Body of pancreas (tissue), 4 donors: ENCODE results near the gene PNN. TPM values are rescaled to one million over a fixed set of nuclear protein-coding genes. Genes with fewer than 3 reads are reported as not detected.
"Not testable (repeated sequence)": the region's sequence is repeated elsewhere in the genome, so short reads cannot be mapped to it uniquely, and the experiment has no call there.

Source experiments
- ATAC-seq: fragments of 150-250 bp; one replicate; pipeline ENCODE4 v1.9.1; 2016
- DNase-seq, 4 donors: peaks; one replicate each; pipeline ENCODE4 v3.0.0-alpha.2; 2019
- H3K27ac ChIP-seq, 4 donors: fragments of 200-600 bp; sonication (generic); 1 replicate in 3 of 4; 2 replicates in 1 of 4; pipeline versions ENCODE4 v1.5.1 to v1.6.1; 2016 to 2019; ENCODE audit warnings: mild to moderate bottlenecking in 1 of 4, mixed read lengths in 1 of 4, moderate library complexity in 1 of 4
- H3K27me3 ChIP-seq, 2 donors: fragments of 200-600 bp; sonication (generic); one replicate each; pipeline ENCODE4 v1.6.0; 2016; ENCODE audit warnings: mild to moderate bottlenecking in 1 of 2
- H3K36me3 ChIP-seq, 2 donors: fragments of 200-600 bp; sonication (generic); replicated peaks in 1 of 2; 2 replicates each; pipeline ENCODE4 v1.5.1; 2016; ENCODE audit warnings: low read depth in 2 of 2; ENCODE audit not compliant: insufficient read depth in 1 of 2
- H3K4me1 ChIP-seq: fragments of 200-600 bp; sonication (generic); one replicate; pipeline ENCODE4 v1.6.0; 2016
- H3K4me3 ChIP-seq, 2 donors: fragments of 200-600 bp; sonication (generic); 1 replicate in 1 of 2; 2 replicates in 1 of 2; pipeline ENCODE4 v1.5.1; 2016 to 2019
- H3K9me3 ChIP-seq, 3 donors: fragments of 200-600 bp; sonication (generic); 1 replicate in 2 of 3; 2 replicates in 1 of 3; pipeline ENCODE4 v1.5.1; 2016
- POLR2A ChIP-seq, 3 donors: fragments of 450-650 bp; IDR thresholded peaks; one replicate each; pipeline ENCODE4 v1.6.1; 2016; ENCODE audit warnings: antibody characterized with exemption in 3 of 3, mild to moderate bottlenecking in 2 of 3
- WGBS, 2 donors: methylation state at CpG; one replicate each; pipeline ENCODE4 v1.1.5; 2017; 5-methylcytosine and 5-hydroxymethylcytosine counted together
- intact Hi-C: fragments of 100-400 bp; cut with DNase I; formaldehyde crosslinking; loops from one replicate; pipeline ENCODE4 v1.15.1; 2023
- total RNA-seq, 2 donors: library from RNA; depleted of rRNA; stranded (reverse); fragments of >200 nt; gene quantifications; one replicate each; pipeline ENCODE4 v1.1.0, GENCODE V29; 2016
- TF ChIP-seq, protein P1 (sequence below), 7 experiments: fragments of 450-650 bp in 4 of 7; fragments of 200-600 bp in 3 of 7; sonication (generic) in 3 of 7; IDR thresholded peaks; one replicate each; pipeline ENCODE4 v1.5.1; 2016 to 2019; ENCODE audit warnings: antibody characterized with exemption in 7 of 7

Gene PNN
- total RNA-seq, 2 donors from 2014 or later = 31.6 to 43.8 TPM

DNA sequence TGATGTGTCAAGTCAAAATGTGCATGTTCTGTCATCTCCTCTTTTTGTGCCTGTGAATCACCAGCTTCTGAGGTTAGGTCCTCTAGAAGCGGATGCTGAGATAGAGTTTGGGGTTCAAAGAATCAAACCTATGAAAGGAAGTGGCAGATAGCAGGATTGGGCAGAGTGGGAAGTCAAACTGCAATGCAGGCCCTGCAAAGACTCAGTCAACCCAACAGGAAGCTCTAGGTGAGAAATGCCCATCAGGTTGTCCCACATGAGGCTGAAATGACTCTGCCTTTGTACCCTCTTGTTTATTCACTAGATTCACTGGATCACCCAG is 54.1 kb downstream of the PNN start:
- TF ChIP-seq POLR2A (IDR thresholded peaks at IDR 0.05) = no peak
- TF ChIP-seq, protein P1, sequence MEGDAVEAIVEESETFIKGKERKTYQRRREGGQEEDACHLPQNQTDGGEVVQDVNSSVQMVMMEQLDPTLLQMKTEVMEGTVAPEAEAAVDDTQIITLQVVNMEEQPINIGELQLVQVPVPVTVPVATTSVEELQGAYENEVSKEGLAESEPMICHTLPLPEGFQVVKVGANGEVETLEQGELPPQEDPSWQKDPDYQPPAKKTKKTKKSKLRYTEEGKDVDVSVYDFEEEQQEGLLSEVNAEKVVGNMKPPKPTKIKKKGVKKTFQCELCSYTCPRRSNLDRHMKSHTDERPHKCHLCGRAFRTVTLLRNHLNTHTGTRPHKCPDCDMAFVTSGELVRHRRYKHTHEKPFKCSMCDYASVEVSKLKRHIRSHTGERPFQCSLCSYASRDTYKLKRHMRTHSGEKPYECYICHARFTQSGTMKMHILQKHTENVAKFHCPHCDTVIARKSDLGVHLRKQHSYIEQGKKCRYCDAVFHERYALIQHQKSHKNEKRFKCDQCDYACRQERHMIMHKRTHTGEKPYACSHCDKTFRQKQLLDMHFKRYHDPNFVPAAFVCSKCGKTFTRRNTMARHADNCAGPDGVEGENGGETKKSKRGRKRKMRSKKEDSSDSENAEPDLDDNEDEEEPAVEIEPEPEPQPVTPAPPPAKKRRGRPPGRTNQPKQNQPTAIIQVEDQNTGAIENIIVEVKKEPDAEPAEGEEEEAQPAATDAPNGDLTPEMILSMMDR (IDR thresholded peaks at IDR 0.05) = no peak
- Histone ChIP-seq H3K27me3 (no peaks in the 10 kb centered on the region), H3K27ac (no peak overlapping the region), H3K4me1 (peaks cover 10% of the 10 kb centered on the region), H3K36me3 (no peaks in the 10 kb centered on the region), H3K4me3 (no peak overlapping the region), H3K9me3 (no peaks in the 10 kb centered on the region)
- intact Hi-C loops = no loop called here
- DNase-seq (no peak), ATAC-seq (no peak)
- WGBS, 2 donors = 88 to 94% methylated on average over 1 of the region's 1 CpG

DNA sequence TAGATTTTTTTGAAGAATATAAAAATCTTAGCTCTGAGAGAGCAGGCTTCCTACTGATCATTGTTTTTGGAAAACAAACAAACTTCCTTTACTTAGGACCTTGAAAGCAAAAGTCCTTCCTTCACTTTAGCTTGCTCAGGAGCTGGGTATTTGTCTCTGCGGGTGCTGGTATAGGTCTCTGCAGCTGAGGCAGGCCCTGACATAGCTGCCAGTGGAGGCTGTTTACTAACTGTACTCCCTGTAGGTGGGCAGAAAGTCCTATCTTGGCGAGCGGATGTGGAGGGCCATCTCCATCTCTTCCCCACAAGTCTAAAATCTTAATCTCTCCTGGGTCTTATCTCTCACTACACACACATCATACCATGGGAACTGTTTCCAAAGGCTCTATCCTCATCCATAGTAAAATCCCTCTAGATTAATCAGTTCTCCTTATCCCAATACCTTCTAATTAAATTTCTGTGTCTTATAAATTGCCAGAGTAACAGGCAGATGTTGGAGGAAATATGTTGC is 54.6 kb downstream of the PNN start:
- intact Hi-C loops = no loop called here
- Histone ChIP-seq H3K4me1 (peaks cover 10% of the 10 kb centered on the region), H3K9me3 (no peaks in the 10 kb centered on the region), H3K4me3 (no peak overlapping the region), H3K27me3 (no peaks in the 10 kb centered on the region), H3K27ac (no peak overlapping the region), H3K36me3 (no peaks in the 10 kb centered on the region)
- TF ChIP-seq, protein P1 (IDR thresholded peaks at IDR 0.05) = no peak
- TF ChIP-seq POLR2A (IDR thresholded peaks at IDR 0.05) = no peak
- ATAC-seq (no peak), DNase-seq (no peak)
- WGBS, 2 donors = 68 to 71% methylated on average over 3 of the region's 3 CpGs

DNA sequence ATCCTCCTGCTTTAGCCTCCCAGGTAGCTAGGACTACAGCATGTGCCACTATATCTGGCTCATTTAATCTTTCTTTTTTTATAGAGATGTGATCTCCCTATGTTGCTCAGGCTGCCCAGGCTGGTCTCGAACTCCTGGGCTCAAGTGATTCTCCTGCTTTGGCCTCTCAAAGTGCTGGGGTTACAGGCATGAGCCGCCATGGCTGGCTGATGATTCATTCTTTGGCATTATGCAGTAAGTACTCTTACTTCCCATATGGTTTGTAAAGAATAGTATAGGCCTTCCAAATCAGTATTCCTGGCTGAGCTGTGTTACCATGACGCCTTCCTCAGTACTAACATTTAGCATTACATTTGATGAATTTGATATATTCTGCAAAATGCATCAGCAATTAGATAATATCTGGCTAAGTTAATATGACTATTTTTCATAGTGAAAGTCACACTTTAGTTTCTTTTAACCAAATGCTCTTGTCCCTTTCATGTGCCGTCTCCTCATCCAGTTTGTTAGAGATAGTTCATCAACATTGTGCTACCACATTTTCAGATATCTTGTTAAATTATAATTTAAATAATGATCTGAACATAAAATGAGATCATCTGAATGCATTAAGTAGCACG is 55.5 kb downstream of the PNN start:
- peaks cover 10% of the 10 kb centered on the region for H3K4me1 ChIP-seq
- no peaks in the 10 kb centered on the region for H3K27me3 ChIP-seq
- DNase-seq = no peak
- no peak overlapping the region for H3K4me3 ChIP-seq
- no peaks in the 10 kb centered on the region for H3K9me3 ChIP-seq
- no peak overlapping the region for H3K27ac ChIP-seq
- TF ChIP-seq, protein P1 (IDR thresholded peaks at IDR 0.05) = no peak
- no peak for TF ChIP-seq POLR2A (IDR thresholded peaks at IDR 0.05)
- 73 to 75% methylated on average over 5 of the region's 5 CpGs for WGBS, 2 donors
- H3K36me3 ChIP-seq = no peaks in the 10 kb centered on the region
- intact Hi-C loops = no loop called here
- no peak for ATAC-seq

DNA sequence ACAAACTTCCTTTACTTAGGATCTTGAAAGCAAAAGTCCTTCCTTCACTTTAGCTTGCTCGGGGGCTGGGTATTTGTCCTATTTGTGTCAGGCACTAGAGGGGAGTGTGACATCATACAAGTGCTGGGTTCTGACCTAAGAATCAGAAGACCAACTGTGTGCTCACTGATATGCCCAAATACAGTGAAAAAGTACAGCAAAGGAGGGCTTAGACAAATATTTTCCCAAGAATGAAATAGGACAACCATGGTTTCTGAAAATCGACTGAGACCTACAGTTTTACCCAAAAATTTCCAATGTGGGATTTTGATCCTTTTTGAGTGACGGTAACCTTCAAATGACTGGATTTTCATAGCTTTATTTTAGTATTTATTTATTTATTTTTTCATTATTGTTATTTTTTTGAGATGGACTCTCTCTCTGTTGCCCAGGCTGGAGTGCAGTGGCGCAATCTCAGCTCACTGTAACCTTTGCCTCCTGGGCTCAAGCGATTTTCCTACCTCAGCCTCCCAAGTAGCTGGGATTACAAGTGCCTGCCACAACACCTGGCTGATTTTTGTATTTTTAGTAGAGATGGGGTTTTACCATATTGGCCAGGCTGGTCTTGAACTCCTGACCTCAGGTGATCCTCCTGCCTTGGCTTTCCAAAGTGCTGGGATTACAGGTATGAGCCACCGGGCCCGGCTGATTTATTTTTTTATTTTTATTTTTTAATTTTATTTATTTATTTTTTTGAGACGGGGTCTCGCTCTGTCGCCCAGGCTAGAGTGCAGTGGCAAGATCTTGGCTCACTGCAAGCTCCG is 56.9 kb downstream of the PNN start:
- WGBS, 2 donors = 84 to 91% methylated on average over 11 of the region's 11 CpGs
- H3K27me3 ChIP-seq, H3K4me3 ChIP-seq, H3K4me1 ChIP-seq, intact Hi-C loops, ATAC-seq, H3K9me3 ChIP-seq, H3K27ac ChIP-seq, H3K36me3 ChIP-seq: not testable (repeated sequence)
- DNase-seq = peak in 1 of 4 donors; percentile 27
- TF ChIP-seq, protein P1 (IDR thresholded peaks at IDR 0.05) = peak in 3 of 7 experiments; percentile 30 to 42 (median 39)

Other genes starting within 250 kb of the PNN start
- 10 to 100 TPM; 33.2 to 62.3 TPM for gene SEC23A, start 72.0 kb upstream of the PNN start, total RNA-seq
- gene GEMIN2, start 60.9 kb upstream of the PNN start, total RNA-seq = 10 to 100 TPM in 1 of 2 donors, 1 to 10 TPM in 1; 2.3 to 11.4 TPM
- gene TRAPPC6B, start 4.9 kb upstream of the PNN start, total RNA-seq = 10 to 100 TPM; 12.5 to 16.5 TPM
- 10 to 100 TPM; 43.6 to 46.8 TPM for gene MIA2, start 58.7 kb downstream of the PNN start, total RNA-seq